Skeletal muscle satellite cell (primary cell): ENCODE results near the gene STMN1. TPM values are rescaled to one million over a fixed set of nuclear protein-coding genes. Genes with fewer than 3 reads are reported as not detected.
"Not testable (repeated sequence)": the region's sequence is repeated elsewhere in the genome, so short reads cannot be mapped to it uniquely, and the experiment has no call there.

Experiments used
- H3K27me3 ChIP-seq: 2 replicates; pipeline ENCODE4 v1.7.0; 2013; ENCODE audit warnings: low read length; ENCODE audit not compliant: control insufficient read depth, insufficient read depth
- H3K36me3 ChIP-seq: 2 replicates; pipeline ENCODE4 v1.7.0; 2013; ENCODE audit warnings: mild to moderate bottlenecking, control low read depth, low read length; ENCODE audit not compliant: insufficient read depth
- H3K4me1 ChIP-seq: 2 replicates; pipeline ENCODE4 v1.7.0; 2013; ENCODE audit warnings: low read length; ENCODE audit not compliant: control insufficient read depth, insufficient read depth
- H3K4me2 ChIP-seq: 2 replicates; pipeline ENCODE4 v1.7.0; 2013; ENCODE audit warnings: mild to moderate bottlenecking, low read length
- H3K4me3 ChIP-seq: 2 replicates; pipeline ENCODE4 v1.7.0; 2013; ENCODE audit warnings: low read length
- H3K9ac ChIP-seq: 2 replicates; pipeline ENCODE4 v1.7.0; 2013; ENCODE audit warnings: mild to moderate bottlenecking, low read depth, low read length, moderate library complexity
- H3K9me3 ChIP-seq: replicated peaks from 2 replicates; pipeline ENCODE4 v1.7.0; 2013; ENCODE audit warnings: mild to moderate bottlenecking, control low read depth, low read length
- total RNA-seq: library from RNA; depleted of rRNA; stranded (reverse); fragments of >200 nt; gene quantifications from 2 replicates; pipeline ENCODE4 v1.2.3, GENCODE V29; 2012; rRNA removed

Gene STMN1
- 38.0 and 51.1 TPM in 2 replicates for total RNA-seq

GRCh38 chr1:25905680-25906643 is at the start of gene STMN1:
STMN1 (minus strand) TSS chr1:25906419; CDS start chr1:25904676, 1,743 bp downstream.
- peak within 1 kb of the TSS; percentile 72 for H3K4me3 ChIP-seq
- no peaks in the 10 kb centered on the region for H3K27me3 ChIP-seq
- H3K9me3 ChIP-seq: no peaks in the 10 kb centered on the region
- peak within 1 kb of the TSS; percentile 79 for H3K4me2 ChIP-seq
- peaks cover 22% of the 10 kb centered on the region for H3K4me1 ChIP-seq
- peak within 1 kb of the TSS; percentile 90 for H3K9ac ChIP-seq
- peaks cover 17% of the 10 kb centered on the region for H3K36me3 ChIP-seq

- H3K36me3 ChIP-seq: peaks cover 3% of the 10 kb centered on the region
- H3K4me1 ChIP-seq: peaks cover 19% of the 10 kb centered on the region
- H3K27me3 ChIP-seq: no peaks in the 10 kb centered on the region
- H3K9me3 ChIP-seq: no peaks in the 10 kb centered on the region
- no peak overlapping the region for H3K9ac ChIP-seq
- no peak overlapping the region for H3K4me2 ChIP-seq
- H3K4me3 ChIP-seq: no peak overlapping the region
Measured at GRCh38 chr1:25955553-25955952, 49.3 kb upstream of the STMN1 start.

- no peak overlapping the region for H3K4me2 ChIP-seq
- H3K4me3 ChIP-seq: no peak overlapping the region
- no peaks in the 10 kb centered on the region for H3K27me3 ChIP-seq
- H3K9ac ChIP-seq: no peak overlapping the region
- peaks cover 3% of the 10 kb centered on the region for H3K36me3 ChIP-seq
- no peaks in the 10 kb centered on the region for H3K9me3 ChIP-seq
- H3K4me1 ChIP-seq: peaks cover 19% of the 10 kb centered on the region
Measured at GRCh38 chr1:25954282-25954938, 48.2 kb upstream of the STMN1 start.

- Histone ChIP-seq H3K9ac (no peak overlapping the region), H3K4me3 (no peak overlapping the region), H3K4me1 (peaks cover 9% of the 10 kb centered on the region), H3K27me3 (no peaks in the 10 kb centered on the region), H3K36me3 (no peaks in the 10 kb centered on the region), H3K4me2 (no peak overlapping the region), H3K9me3 (no peaks in the 10 kb centered on the region)
Measured at GRCh38 chr1:25952841-25953401, 46.7 kb upstream of the STMN1 start.

- Histone ChIP-seq H3K4me2 (no peak overlapping the region), H3K4me3 (no peak overlapping the region)
Measured at GRCh38 chr1:25948641-25949040, 42.4 kb upstream of the STMN1 start.

GRCh38 chr1:25947027-25947426 is 40.8 kb upstream of the STMN1 start:
- H3K9me3 ChIP-seq: no peaks in the 10 kb centered on the region
- H3K4me2 ChIP-seq: no peak overlapping the region
- no peaks in the 10 kb centered on the region for H3K4me1 ChIP-seq
- H3K27me3 ChIP-seq: peaks cover 2% of the 10 kb centered on the region
- no peak overlapping the region for H3K4me3 ChIP-seq
- H3K9ac ChIP-seq: no peak overlapping the region
- H3K36me3 ChIP-seq: no peaks in the 10 kb centered on the region

More at GRCh38 chr1:25948641-25949040, 42.4 kb upstream of the STMN1 start:
- H3K36me3 ChIP-seq: no peaks in the 10 kb centered on the region
- peaks cover 9% of the 10 kb centered on the region for H3K4me1 ChIP-seq
- H3K9ac ChIP-seq: no peak overlapping the region
- H3K27me3 ChIP-seq: no peaks in the 10 kb centered on the region
- no peaks in the 10 kb centered on the region for H3K9me3 ChIP-seq

- Histone ChIP-seq H3K4me3 (no peak overlapping the region), H3K4me2 (no peak overlapping the region), H3K9me3 (no peaks in the 10 kb centered on the region), H3K36me3 (no peaks in the 10 kb centered on the region), H3K4me1 (no peaks in the 10 kb centered on the region), H3K9ac (no peak overlapping the region), H3K27me3 (peaks cover 2% of the 10 kb centered on the region)
Measured at GRCh38 chr1:25945761-25946160, 39.5 kb upstream of the STMN1 start.

- no peaks in the 10 kb centered on the region for H3K36me3 ChIP-seq
- no peaks in the 10 kb centered on the region for H3K4me1 ChIP-seq
- H3K9me3 ChIP-seq: no peaks in the 10 kb centered on the region
- H3K9ac ChIP-seq: no peak overlapping the region
- H3K27me3 ChIP-seq: peaks cover 2% of the 10 kb centered on the region
- no peak overlapping the region for H3K4me3 ChIP-seq
- H3K4me2 ChIP-seq: no peak overlapping the region
Measured at GRCh38 chr1:25944986-25945385, 38.8 kb upstream of the STMN1 start.

GRCh38 chr1:25943511-25943910 is 37.3 kb upstream of the STMN1 start:
- H3K36me3 ChIP-seq, H3K4me3 ChIP-seq, H3K9me3 ChIP-seq, H3K27me3 ChIP-seq, H3K4me1 ChIP-seq, H3K9ac ChIP-seq, H3K4me2 ChIP-seq: not testable (repeated sequence)

GRCh38 chr1:25936947-25937346 is 30.7 kb upstream of the STMN1 start:
- Histone ChIP-seq H3K36me3 (no peaks in the 10 kb centered on the region), H3K9ac (no peak overlapping the region), H3K4me2 (no peak overlapping the region), H3K9me3 (no peaks in the 10 kb centered on the region), H3K4me1 (no peaks in the 10 kb centered on the region), H3K4me3 (no peak overlapping the region), H3K27me3 (peaks cover 10% of the 10 kb centered on the region)

- Histone ChIP-seq H3K9ac (no peak overlapping the region), H3K4me3 (no peak overlapping the region), H3K4me1 (no peaks in the 10 kb centered on the region), H3K9me3 (no peaks in the 10 kb centered on the region), H3K36me3 (no peaks in the 10 kb centered on the region), H3K4me2 (no peak overlapping the region), H3K27me3 (peaks cover 10% of the 10 kb centered on the region)
Measured at GRCh38 chr1:25933479-25934365, 27.5 kb upstream of the STMN1 start.
